Measurements from ENCODE around the gene ALB. TPM values are rescaled to one million over a fixed set of nuclear protein-coding genes. Genes with fewer than 3 reads are reported as not detected.

The ALB gene
- total RNA-seq, 4 donors from 2014 or later = 0.32 TPM; not detected in 3

GRCh38 chr4:73451404-73451803 is 47.3 kb downstream of the ALB start:
- H3K27ac ChIP-seq (replicated peaks in 1 of 4) = no peak overlapping the region
- WGBS = 52% methylated on average over 3 of the region's 3 CpGs
- intact Hi-C loops (cut with DNase I) = no loop called here

GRCh38 chr4:73451981-73452747 is 48.1 kb downstream of the ALB start:
- no peaks in the 10 kb centered on the region for H3K4me1 ChIP-seq
- WGBS = 87% methylated on average over 4 of the region's 4 CpGs
- H3K9me3 ChIP-seq = no peaks in the 10 kb centered on the region
- H3K4me3 ChIP-seq = no peak overlapping the region
- H3K27me3 ChIP-seq = no peaks in the 10 kb centered on the region
- intact Hi-C loops (cut with DNase I) = no loop called here
- TF ChIP-seq EP300 (IDR thresholded peaks at IDR 0.05) = no peak
- TF ChIP-seq CTCF (IDR thresholded peaks at IDR 0.05) = no peak
- no peak for TF ChIP-seq POLR2AphosphoS5 (IDR thresholded peaks at IDR 0.05)
- TF ChIP-seq POLR2A (IDR thresholded peaks at IDR 0.05; ENCODE audit: low read depth) = no peak
- H3K27ac ChIP-seq (replicated peaks in 1 of 4) = no peak overlapping the region
- no peak for DNase-seq (ENCODE audit: extremely low spot score)
- H3K36me3 ChIP-seq = no peaks in the 10 kb centered on the region

More at GRCh38 chr4:73451404-73451803, 47.3 kb downstream of the ALB start:
- TF ChIP-seq EP300 (IDR thresholded peaks at IDR 0.05) (no peak), POLR2AphosphoS5 (IDR thresholded peaks at IDR 0.05) (no peak), POLR2A (IDR thresholded peaks at IDR 0.05; ENCODE audit: low read depth) (no peak), CTCF (IDR thresholded peaks at IDR 0.05) (no peak)
- DNase-seq (ENCODE audit: extremely low spot score) = no peak
- Histone ChIP-seq H3K36me3 (no peaks in the 10 kb centered on the region), H3K4me3 (no peak overlapping the region), H3K27me3 (no peaks in the 10 kb centered on the region), H3K9me3 (no peaks in the 10 kb centered on the region), H3K4me1 (no peaks in the 10 kb centered on the region)

GRCh38 chr4:73452953-73453700 is 49.0 kb downstream of the ALB start:
- no peaks in the 10 kb centered on the region for H3K4me1 ChIP-seq
- intact Hi-C loops (cut with DNase I) = no loop called here
- no peaks in the 10 kb centered on the region for H3K9me3 ChIP-seq
- no peak for DNase-seq (ENCODE audit: extremely low spot score)
- no peak overlapping the region for H3K27ac ChIP-seq (replicated peaks in 1 of 4)
- no peak for TF ChIP-seq CTCF (IDR thresholded peaks at IDR 0.05)
- TF ChIP-seq POLR2A (IDR thresholded peaks at IDR 0.05; ENCODE audit: low read depth) = no peak
- TF ChIP-seq POLR2AphosphoS5 (IDR thresholded peaks at IDR 0.05) = no peak
- no peak for TF ChIP-seq EP300 (IDR thresholded peaks at IDR 0.05)
- no peaks in the 10 kb centered on the region for H3K36me3 ChIP-seq
- whole genome bisulfite sequencing = 70% methylated on average over 2 of the region's 2 CpGs
- no peaks in the 10 kb centered on the region for H3K27me3 ChIP-seq
- no peak overlapping the region for H3K4me3 ChIP-seq

- H3K27me3 ChIP-seq = no peaks in the 10 kb centered on the region
- intact Hi-C loops (cut with DNase I) = no loop called here
- TF ChIP-seq POLR2AphosphoS5 (IDR thresholded peaks at IDR 0.05) (no peak), POLR2A (IDR thresholded peaks at IDR 0.05; ENCODE audit: low read depth) (no peak), CTCF (IDR thresholded peaks at IDR 0.05) (no peak), EP300 (IDR thresholded peaks at IDR 0.05) (no peak)
- no peak for DNase-seq (ENCODE audit: extremely low spot score)
- no peaks in the 10 kb centered on the region for H3K9me3 ChIP-seq
- H3K36me3 ChIP-seq = no peaks in the 10 kb centered on the region
- H3K27ac ChIP-seq (replicated peaks in 1 of 4) = no peak overlapping the region
- H3K4me1 ChIP-seq = no peaks in the 10 kb centered on the region
- H3K4me3 ChIP-seq = no peak overlapping the region
These were observed 49.6 kb downstream of the ALB start for GRCh38 chr4:73453701-73454005.

Measured in esophagus muscularis mucosa (tissue), 4 donors.